Neuronal stem cell (in vitro differentiated cells): ENCODE data around the gene BCO2.

Experiments
- DNase-seq: peaks from one replicate; pipeline ENCODE4 v3.0.0-alpha.2; 2013; ENCODE audit warnings: low spot score
- H2AFZ ChIP-seq: one replicate; pipeline ENCODE4 v1.6.1; 2013; ENCODE audit warnings: mild to moderate bottlenecking, low read length, inconsistent platforms
- H2AK5ac ChIP-seq: 2 replicates; pipeline ENCODE4 v1.6.1; 2013; ENCODE audit warnings: low read depth, mild to moderate bottlenecking, inconsistent platforms, low read length, moderate library complexity, mixed read lengths
- H2BK120ac ChIP-seq: 2 replicates; pipeline ENCODE4 v1.6.1; 2013; ENCODE audit warnings: low read depth, mild to moderate bottlenecking, inconsistent platforms, low read length, moderate library complexity, mixed read lengths
- H2BK12ac ChIP-seq: one replicate; pipeline ENCODE4 v1.6.1; 2013; ENCODE audit warnings: low read length, inconsistent platforms
- H2BK15ac ChIP-seq: 2 replicates; pipeline ENCODE4 v1.6.1; 2013; ENCODE audit warnings: mild to moderate bottlenecking, low read length, inconsistent platforms, mixed read lengths
- H2BK5ac ChIP-seq: one replicate; pipeline ENCODE4 v1.6.1; 2013; ENCODE audit warnings: inconsistent platforms, mild to moderate bottlenecking, low read length, moderate library complexity
- H3K14ac ChIP-seq: one replicate; pipeline ENCODE4 v1.6.1; 2013; ENCODE audit warnings: low read length, inconsistent platforms
- H3K18ac ChIP-seq: 2 replicates; pipeline ENCODE4 v1.6.1; 2013; ENCODE audit warnings: low read length, inconsistent platforms
- H3K23ac ChIP-seq: 2 replicates; pipeline ENCODE4 v1.6.1; 2013; ENCODE audit warnings: low read depth, mild to moderate bottlenecking, mixed read lengths, low read length, inconsistent platforms; ENCODE audit not compliant: poor library complexity
- H3K27ac ChIP-seq: replicated peaks from 3 replicates; pipeline ENCODE4 v1.5.1; 2013; ENCODE audit warnings: low read length, inconsistent platforms
- H3K27me3 ChIP-seq, 3 experiments: 2 replicates each; pipeline ENCODE4 v1.6.1; 2013; ENCODE audit warnings: low read length in 3 of 3, mild to moderate bottlenecking in 2 of 3, inconsistent platforms in 1 of 3, low read depth in 1 of 3, mixed read lengths in 1 of 3, moderate library complexity in 1 of 3; ENCODE audit not compliant: control insufficient read depth in 3 of 3, insufficient read depth in 3 of 3
- H3K36me3 ChIP-seq, 2 donors: replicated peaks in 1 of 2; 2 replicates each; pipeline ENCODE4 v1.6.1; 2013; ENCODE audit warnings: low read length in 2 of 2; ENCODE audit not compliant: control insufficient read depth in 2 of 2, insufficient read depth in 2 of 2
- H3K4ac ChIP-seq: 2 replicates; pipeline ENCODE4 v1.6.1; 2013; ENCODE audit warnings: inconsistent platforms, mild to moderate bottlenecking, low read length, moderate library complexity
- H3K4me1 ChIP-seq, 2 donors: 1 replicate in 1 of 2; 2 replicates in 1 of 2; pipeline ENCODE4 v1.6.1; 2013; ENCODE audit warnings: low read length in 2 of 2, low read depth in 1 of 2; ENCODE audit not compliant: control insufficient read depth in 2 of 2, insufficient read depth in 1 of 2
- H3K4me2 ChIP-seq: one replicate; pipeline ENCODE4 v1.6.1; 2013; ENCODE audit warnings: mild to moderate bottlenecking, low read length, inconsistent platforms; ENCODE audit not compliant: insufficient read depth, poor library complexity, severe bottlenecking
- H3K4me3 ChIP-seq, 2 donors: 2 replicates each; pipeline ENCODE4 v1.5.1; 2013; ENCODE audit warnings: low read length in 2 of 2, mild to moderate bottlenecking in 2 of 2, inconsistent platforms in 1 of 2, moderate library complexity in 1 of 2
- H3K79me1 ChIP-seq: one replicate; pipeline ENCODE4 v1.6.1; 2013; ENCODE audit warnings: low read depth, mild to moderate bottlenecking, inconsistent platforms, low read length, moderate library complexity
- H3K9ac ChIP-seq: one replicate; pipeline ENCODE4 v1.6.1; 2013; ENCODE audit warnings: mild to moderate bottlenecking, low read depth, low read length, inconsistent platforms; ENCODE audit not compliant: poor library complexity
- H3K9me3 ChIP-seq, 2 donors: replicated peaks in 1 of 2; 2 replicates each; pipeline versions ENCODE3 to v1.6.1; 2013; ENCODE audit warnings: low read length in 2 of 2, mild to moderate bottlenecking in 2 of 2, inconsistent platforms in 1 of 2, low read depth in 1 of 2, mixed read lengths in 1 of 2, moderate library complexity in 1 of 2; ENCODE audit not compliant: control insufficient read depth in 2 of 2, insufficient read depth in 1 of 2
- H4K8ac ChIP-seq: one replicate; pipeline ENCODE4 v1.6.1; 2013; ENCODE audit warnings: low read depth, mild to moderate bottlenecking, inconsistent platforms, low read length, moderate library complexity
- H4K91ac ChIP-seq: one replicate; pipeline ENCODE4 v1.6.1; 2013; ENCODE audit warnings: low read length, low read depth, mild to moderate bottlenecking, inconsistent platforms; ENCODE audit not compliant: poor library complexity
- WGBS, 2 donors: extraction: QIAGEN DNeasy Blood & Tissue Kit; methylation state at CpG; one replicate each; pipeline ENCODE4 v1.1.7; 2013; ENCODE audit warnings: missing lambda C conversion rate in 2 of 2, mixed read lengths in 1 of 2; ENCODE audit not compliant: insufficient read length in 2 of 2, insufficient replicate concordance in 1 of 2; ENCODE audit errors: extremely low coverage in 2 of 2; 5-methylcytosine and 5-hydroxymethylcytosine counted together

BCO2 gene

GRCh38 chr11:112216561-112217105, 41.3 kb downstream of the BCO2 start:
- H3K4me3 ChIP-seq: no peak overlapping the region
- H4K91ac ChIP-seq: no peak overlapping the region
- no peak overlapping the region for H2BK120ac ChIP-seq
- no peak overlapping the region for H3K4ac ChIP-seq
- WGBS, 2 donors: no CpG with 5 or more reads among the region's 1 CpG
- no peak overlapping the region for H2BK15ac ChIP-seq
- no peak overlapping the region for H3K23ac ChIP-seq
- H3K36me3 ChIP-seq: no peaks in the 10 kb centered on the region
- no peak overlapping the region for H2BK5ac ChIP-seq
- no peak overlapping the region for H2AFZ ChIP-seq
- H4K8ac ChIP-seq: no peak overlapping the region
- H3K4me2 ChIP-seq: no peak overlapping the region
- no peaks in the 10 kb centered on the region for H3K4me1 ChIP-seq
- peaks cover 0 to 13% (median 0%) of the 10 kb centered on the region in 3 experiments for H3K27me3 ChIP-seq
- no peak for DNase-seq
- no peaks in the 10 kb centered on the region for H3K79me1 ChIP-seq
- no peak overlapping the region for H3K14ac ChIP-seq
- H3K9me3 ChIP-seq: no peaks in the 10 kb centered on the region
- H2BK12ac ChIP-seq: no peak overlapping the region
- H2AK5ac ChIP-seq: no peak overlapping the region
- no peak overlapping the region for H3K9ac ChIP-seq
- H3K27ac ChIP-seq: no peak overlapping the region
- no peak overlapping the region for H3K18ac ChIP-seq

- H3K4me2 ChIP-seq: no peak overlapping the region
- H2AK5ac ChIP-seq: no peak overlapping the region
- H3K23ac ChIP-seq: no peak overlapping the region
- H3K4me1 ChIP-seq: no peaks in the 10 kb centered on the region
- H2BK12ac ChIP-seq: no peak overlapping the region
- H2BK120ac ChIP-seq: no peak overlapping the region
- H3K36me3 ChIP-seq: no peaks in the 10 kb centered on the region
- H3K79me1 ChIP-seq: no peaks in the 10 kb centered on the region
- no peak overlapping the region for H2BK15ac ChIP-seq
- no CpG with 5 or more reads among the region's 7 CpGs for WGBS, 2 donors
- H3K27ac ChIP-seq: no peak overlapping the region
- no peaks in the 10 kb centered on the region for H3K9me3 ChIP-seq
- peak; percentile 67 for DNase-seq
- H4K8ac ChIP-seq: no peak overlapping the region
- peaks cover 0 to 20% (median 0%) of the 10 kb centered on the region in 3 experiments for H3K27me3 ChIP-seq
- no peak overlapping the region for H3K4ac ChIP-seq
- peak overlapping the region; percentile 69 for H2AFZ ChIP-seq
- no peak overlapping the region for H3K9ac ChIP-seq
- H3K4me3 ChIP-seq: no peak overlapping the region
- no peak overlapping the region for H2BK5ac ChIP-seq
- H3K14ac ChIP-seq: no peak overlapping the region
- H4K91ac ChIP-seq: no peak overlapping the region
- no peak overlapping the region for H3K18ac ChIP-seq
These were observed 44.3 kb downstream of the BCO2 start for GRCh38 chr11:112219476-112220232.

- H2BK5ac ChIP-seq: no peak overlapping the region
- no peak overlapping the region for H2AFZ ChIP-seq
- H3K36me3 ChIP-seq: no peaks in the 10 kb centered on the region
- H3K27ac ChIP-seq: no peak overlapping the region
- no peak overlapping the region for H3K23ac ChIP-seq
- H3K79me1 ChIP-seq: no peaks in the 10 kb centered on the region
- no peak overlapping the region for H4K91ac ChIP-seq
- no peak overlapping the region for H2BK120ac ChIP-seq
- peaks cover 0 to 1% of the 10 kb centered on the region in 2 donors for H3K4me1 ChIP-seq
- H3K18ac ChIP-seq: no peak overlapping the region
- H2BK15ac ChIP-seq: no peak overlapping the region
- H2BK12ac ChIP-seq: no peak overlapping the region
- H3K4me3 ChIP-seq: no peak overlapping the region
- no peak overlapping the region for H3K4me2 ChIP-seq
- no peaks in the 10 kb centered on the region for H3K9me3 ChIP-seq
- no peak overlapping the region for H3K4ac ChIP-seq
- H4K8ac ChIP-seq: no peak overlapping the region
- peaks cover 0 to 20% (median 0%) of the 10 kb centered on the region in 3 experiments for H3K27me3 ChIP-seq
- H2AK5ac ChIP-seq: no peak overlapping the region
- no peak for DNase-seq
- H3K9ac ChIP-seq: no peak overlapping the region
- H3K14ac ChIP-seq: no peak overlapping the region
- no CpG with 5 or more reads among the region's 3 CpGs for WGBS, 2 donors
These were observed 46.0 kb downstream of the BCO2 start for GRCh38 chr11:112221274-112221835.

GRCh38 chr11:112222303-112222702, 47.0 kb downstream of the BCO2 start:
- no peak overlapping the region for H3K18ac ChIP-seq
- H3K79me1 ChIP-seq: no peaks in the 10 kb centered on the region
- DNase-seq: no peak
- H3K27me3 ChIP-seq: peaks cover 0 to 20% (median 0%) of the 10 kb centered on the region in 3 experiments
- no peak overlapping the region for H3K14ac ChIP-seq
- no peak overlapping the region for H2BK5ac ChIP-seq
- H3K36me3 ChIP-seq: no peaks in the 10 kb centered on the region
- H3K4ac ChIP-seq: no peak overlapping the region
- H2BK12ac ChIP-seq: no peak overlapping the region
- peak overlapping the region; percentile 31 for H3K9ac ChIP-seq
- H3K27ac ChIP-seq: no peak overlapping the region
- WGBS, 2 donors: no CpG with 5 or more reads among the region's 4 CpGs
- no peaks in the 10 kb centered on the region for H3K9me3 ChIP-seq
- H3K4me2 ChIP-seq: no peak overlapping the region
- no peak overlapping the region for H4K91ac ChIP-seq
- H3K23ac ChIP-seq: no peak overlapping the region
- no peak overlapping the region for H2BK15ac ChIP-seq
- no peak overlapping the region for H2AFZ ChIP-seq
- H4K8ac ChIP-seq: no peak overlapping the region
- H2AK5ac ChIP-seq: no peak overlapping the region
- no peak overlapping the region for H2BK120ac ChIP-seq
- H3K4me1 ChIP-seq: peaks cover 2 to 4% of the 10 kb centered on the region in 2 donors
- no peak overlapping the region for H3K4me3 ChIP-seq
